OCI-LY3 (cell line): ENCODE measurements around the gene NFIC.

Source experiments
- H2AFZ ChIP-seq: fragments of 200-600, 300-600 bp; shearing (Covaris generic); 2 replicates; pipeline ENCODE4 v1.6.0; 2014; ENCODE audit warnings: antibody characterized with exemption, low read depth, low read length
- H3K27ac ChIP-seq: fragments of 200-600, 300-600 bp; sonication (generic); 2 replicates; pipeline ENCODE4 v1.5.1; 2014; ENCODE audit warnings: mild to moderate bottlenecking, low read length, moderate library complexity, mixed read lengths
- H3K27me3 ChIP-seq: fragments of 200-600, 300-600 bp; sonication (generic); 2 replicates; pipeline ENCODE4 v1.6.1; 2014; ENCODE audit warnings: low read depth, low read length, mixed read lengths
- H3K36me3 ChIP-seq: fragments of 200-600, 300-600 bp; sonication (generic); replicated peaks from 2 replicates; pipeline ENCODE3; 2014; ENCODE audit warnings: low read depth, low read length, mixed read lengths
- H3K4me1 ChIP-seq: fragments of 300-600, 200-600 bp; sonication (generic); 2 replicates; pipeline ENCODE4 v1.6.1; 2014; ENCODE audit warnings: low read length, mixed read lengths
- H3K4me2 ChIP-seq: fragments of 200-600, 300-600 bp; sonication (generic); 2 replicates; pipeline ENCODE4 v1.6.1; 2014; ENCODE audit warnings: low read length, mixed read lengths
- H3K4me3 ChIP-seq: fragments of 300-600, 200-600 bp; sonication (generic); 2 replicates; pipeline ENCODE4 v1.5.1; 2014; ENCODE audit warnings: antibody characterized with exemption, mild to moderate bottlenecking, low read length, moderate library complexity
- H3K79me2 ChIP-seq: fragments of 300-600, 200-600 bp; shearing (Covaris generic); 2 replicates; pipeline ENCODE4 v1.6.1; 2014; ENCODE audit warnings: mild to moderate bottlenecking, low read length, mixed read lengths
- H3K9ac ChIP-seq: fragments of 300-600, 200-600 bp; shearing (Covaris generic); 2 replicates; pipeline ENCODE4 v1.6.0; 2014; ENCODE audit warnings: mild to moderate bottlenecking, low read length, moderate library complexity
- H3K9me3 ChIP-seq: fragments of 200-600, 300-600 bp; shearing (Covaris generic); 2 replicates; pipeline ENCODE4 v1.6.1; 2014; ENCODE audit warnings: low read length, mixed read lengths; ENCODE audit not compliant: insufficient read depth
- H4K20me1 ChIP-seq: fragments of 200-600, 300-600 bp; sonication (generic); 2 replicates; pipeline ENCODE4 v1.6.1; 2016; ENCODE audit warnings: low read length, mixed read lengths; ENCODE audit not compliant: insufficient read depth
- CTCF ChIP-seq: fragments of 200-600, 300-600 bp; sonication (generic); IDR thresholded peaks from 2 replicates; pipeline ENCODE4 v1.5.1; 2014; ENCODE audit warnings: antibody characterized with exemption, low read length, low read depth
- EZH2phosphoT487 ChIP-seq: fragments of 200-600 bp; shearing (Covaris generic); IDR thresholded peaks from 2 replicates; pipeline ENCODE4 v1.6.1; 2018; ENCODE audit warnings: antibody characterized with exemption, mixed run types, low read depth

The NFIC gene

DNA sequence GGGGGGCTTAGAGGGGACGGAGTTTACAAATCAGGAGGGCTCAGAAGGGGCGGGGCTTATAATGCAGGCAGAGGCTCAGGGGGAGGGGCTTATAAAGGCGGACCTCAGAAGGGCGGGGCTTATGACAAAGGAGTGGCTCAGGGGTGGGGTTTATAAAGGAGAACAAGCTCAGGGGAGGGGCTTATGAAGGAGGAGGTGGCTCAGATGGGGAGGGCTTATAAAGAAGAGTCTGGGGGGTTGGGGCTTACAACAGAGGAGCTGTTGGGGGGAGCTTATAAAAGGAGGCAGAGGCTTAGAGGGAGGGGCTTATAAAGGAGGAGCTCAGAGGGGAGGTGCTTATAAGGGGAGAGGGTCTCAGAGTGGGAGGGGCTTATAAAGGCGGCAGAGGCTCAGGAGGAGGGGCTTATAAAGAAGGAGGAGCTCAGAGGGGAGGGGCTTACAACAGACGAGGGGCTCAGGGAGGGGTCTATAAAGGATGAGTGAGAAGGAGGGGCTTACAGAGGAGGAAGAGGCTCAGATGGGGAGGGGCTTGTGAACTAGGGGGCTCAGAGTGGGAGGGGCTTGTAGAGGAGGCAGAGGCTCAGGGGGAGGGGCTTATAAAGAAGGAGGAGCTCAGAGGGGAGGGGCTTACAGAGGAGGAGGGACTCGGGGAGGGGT lies 112.9 kb downstream of the NFIC start:
- Histone ChIP-seq H3K9me3 (no peaks in the 10 kb centered on the region), H3K79me2 (no peaks in the 10 kb centered on the region), H3K36me3 (no peaks in the 10 kb centered on the region), H3K27me3 (peaks cover 14% of the 10 kb centered on the region; the same call in 1 of the 2 replicates), H3K27ac (no peak overlapping the region), H3K4me1 (no peaks in the 10 kb centered on the region), H3K9ac (no peak overlapping the region), H4K20me1 (no peaks in the 10 kb centered on the region; the same call in 1 of the 2 replicates), H3K4me2 (no peak overlapping the region), H2AFZ (no peak overlapping the region), H3K4me3 (no peak overlapping the region)
- TF ChIP-seq CTCF = no peak
- no peak for TF ChIP-seq EZH2phosphoT487

GRCh38 chr19:3479834-3480215 lies 113.4 kb downstream of the NFIC start:
- Histone ChIP-seq H3K9ac (no peak overlapping the region), H3K27ac (no peak overlapping the region), H3K4me2 (no peak overlapping the region), H3K27me3 (peaks cover 14% of the 10 kb centered on the region; the same call in 1 of the 2 replicates), H3K79me2 (no peaks in the 10 kb centered on the region), H3K4me1 (no peaks in the 10 kb centered on the region), H3K9me3 (no peaks in the 10 kb centered on the region), H3K4me3 (no peak overlapping the region), H2AFZ (no peak overlapping the region), H3K36me3 (no peaks in the 10 kb centered on the region), H4K20me1 (no peaks in the 10 kb centered on the region; the same call in 1 of the 2 replicates)
- TF ChIP-seq CTCF (no peak), EZH2phosphoT487 (no peak)

- Histone ChIP-seq H3K4me3 (no peak within 1 kb of the TSS), H3K4me2 (no peak within 1 kb of the TSS), H2AFZ (no peak within 1 kb of the TSS), H4K20me1 (no peaks in the 10 kb centered on the region; the same call in 1 of the 2 replicates), H3K4me1 (no peaks in the 10 kb centered on the region), H3K27me3 (peaks cover 8% of the 10 kb centered on the region; the same call in 1 of the 2 replicates), H3K79me2 (no peaks in the 10 kb centered on the region), H3K36me3 (no peaks in the 10 kb centered on the region), H3K9ac (no peak within 1 kb of the TSS), H3K27ac (no peak within 1 kb of the TSS), H3K9me3 (no peaks in the 10 kb centered on the region)
- TF ChIP-seq EZH2phosphoT487 (no peak), CTCF (no peak)
Measured at GRCh38 chr19:3480383-3481091, 114.2 kb downstream of the NFIC start, which contains the start of gene SMIM24. Gene SMIM24, minus strand, starts transcription at chr19:3480525. Its CDS starts 62 bp downstream, at chr19:3480463.
